A673 (cell line): ENCODE results near the gene CCM2. TPM values are rescaled to one million over a fixed set of nuclear protein-coding genes. Genes with fewer than 3 reads are reported as not detected.

Experiments
- Bru-seq: library from RNA; stranded (reverse); fragments of 400-500 nt; gene quantifications from one replicate; lab custom pipeline; 2021; lab: Mats Ljungman, UMichigan
- BruChase-seq, 2 experiments: library from RNA; stranded (reverse); fragments of 400-500 nt; gene quantifications; one replicate each; lab custom pipeline; 2021; lab: Mats Ljungman, UMichigan
- BruUV-seq: library from RNA; stranded (reverse); fragments of 400-500 nt; replicated peaks from 2 replicates; lab custom pipeline; 2021; lab: Mats Ljungman, UMichigan
- CTCF ChIA-PET: fragments of 300-600 bp; sonication (Branson Sonifier 250); formaldehyde crosslinking; loops from one replicate; lab custom pipeline; 2022; ENCODE audit warnings: antibody characterized with exemption; lab: Charles Lee
- POLR2A ChIA-PET: fragments of 300-600 bp; sonication (Branson Sonifier 250); formaldehyde crosslinking; loops from one replicate; lab custom pipeline; 2022; ENCODE audit warnings: antibody characterized with exemption; ENCODE audit not compliant: low non-redundant PET; lab: Charles Lee
- DNase-seq: peaks from one replicate; pipeline ENCODE4 v3.0.0-alpha.2; 2015; ENCODE audit warnings: low spot score
- H3K27ac ChIP-seq: fragments of 200-600 bp; sonication (generic); 2 replicates; pipeline ENCODE4 v1.5.1; 2016; ENCODE audit warnings: mixed run types, low read depth, mild to moderate bottlenecking, mixed read lengths, antibody characterized with exemption, low read length; ENCODE audit not compliant: poor library complexity, severe bottlenecking
- H3K27me3 ChIP-seq: fragments of 200-600 bp; sonication (generic); replicated peaks from 2 replicates; pipeline ENCODE4 v1.6.1; 2017; ENCODE audit warnings: mixed run types, low read depth, mild to moderate bottlenecking, mixed read lengths, antibody characterized with exemption, low read length; ENCODE audit not compliant: insufficient read depth, poor library complexity
- H3K36me3 ChIP-seq: fragments of 200-600 bp; sonication (generic); 2 replicates; pipeline ENCODE4 v1.6.1; 2016; ENCODE audit warnings: mixed run types, mild to moderate bottlenecking, mixed read lengths, antibody characterized with exemption, low read length; ENCODE audit not compliant: insufficient read depth, poor library complexity, severe bottlenecking
- H3K4me1 ChIP-seq: fragments of 200-600 bp; sonication (generic); 2 replicates; pipeline ENCODE4 v1.6.1; 2017; ENCODE audit warnings: mixed run types, mild to moderate bottlenecking, mixed read lengths, antibody characterized with exemption, low read length; ENCODE audit not compliant: insufficient read depth, poor library complexity, severe bottlenecking
- H3K4me3 ChIP-seq: fragments of 200-600 bp; sonication (generic); 2 replicates; pipeline ENCODE4 v1.5.1; 2016; ENCODE audit warnings: low read depth, mixed run types, mild to moderate bottlenecking, mixed read lengths, low read length; ENCODE audit not compliant: poor library complexity, severe bottlenecking
- H3K9me3 ChIP-seq: fragments of 200-600 bp; sonication (generic); 2 replicates; pipeline ENCODE4 v1.6.1; 2016; ENCODE audit warnings: mixed run types, low read depth, mild to moderate bottlenecking, mixed read lengths, antibody characterized with exemption, low read length; ENCODE audit not compliant: poor library complexity, severe bottlenecking
- CTCF ChIP-seq: fragments of 300-800, 200-600 bp; sonication (generic); conservative IDR thresholded peaks from 2 replicates; pipeline ENCODE4 v1.5.1; 2017; ENCODE audit warnings: low read depth, mild to moderate bottlenecking, antibody characterized with exemption, low read length, moderate library complexity, mixed read lengths
- EZH2 ChIP-seq: fragments of 200-600 bp; sonication (generic); IDR thresholded peaks from 2 replicates; pipeline ENCODE4 v1.6.1; 2017; ENCODE audit warnings: borderline replicate concordance, low read depth, mild to moderate bottlenecking, mixed read lengths, antibody characterized with exemption, low read length; ENCODE audit not compliant: poor library complexity, severe bottlenecking
- intact Hi-C: fragments of 100-400 bp; cut with micrococcal nuclease; formaldehyde crosslinking; loops from one replicate; pipeline ENCODE4 v1.10.0; 2022; ENCODE audit not compliant: unreplicated experiment
- long read RNA-seq: library from polyadenylated mRNA; stranded (forward); transcript quantifications from one replicate; pipeline ENCODE4 v2.0.0, GENCODE V29; 2022
- total RNA-seq: library from RNA; stranded (reverse); gene quantifications from 2 replicates; pipeline ENCODE4 v1.2.3, GENCODE V29; 2021

Gene CCM2
- total RNA-seq (35.2 and 36.0 TPM in 2 replicates), Bru-seq, nascent RNA (percentile 76 among the genes with signal in this experiment), BruChase-seq, experiment 1, labeled RNA remaining after a 2-hour chase (percentile 75 among the genes with signal in this experiment), BruChase-seq, experiment 2, labeled RNA remaining after a 6-hour chase (percentile 80 among the genes with signal in this experiment)
- long read RNA-seq, transcript CCM2-201 (10 exons, 1,894 nt): major isoform, 61 of 124 reads
- long read RNA-seq, transcript CCM2-219 (8 exons, 1,620 nt): minor isoform, 5 of 124 reads
- long read RNA-seq, transcript CCM2-218 (9 exons, 1,719 nt): minor isoform, 16 of 124 reads
- long read RNA-seq, partial matches to known transcripts: 8 of 124 reads
- long read RNA-seq, other reads (novel, unspliced or antisense): 30 of 124 reads

GRCh38 chr7:45000093-45001032 lies at the start of gene CCM2:
CCM2 (plus strand) TSS chr7:45000201; CDS start chr7:45000334, 133 bp downstream.
- DNase-seq: no peak
- CTCF ChIA-PET: interaction anchor here (0.6 to 0.9 kb wide), 6 partner anchors 19 to 394 kb away, joined by 3 to 6 read pairs (median 5); no protein-coding TSS in a partner anchor

GRCh38 chr7:44953156-44953555 lies 46.8 kb upstream of the CCM2 start:
- H3K27me3 ChIP-seq: no peaks in the 10 kb centered on the region
- no peaks in the 10 kb centered on the region for H3K4me1 ChIP-seq
- no peaks in the 10 kb centered on the region for H3K36me3 ChIP-seq
- no TSS peak for BruUV-seq
- no peak overlapping the region for H3K27ac ChIP-seq
- POLR2A ChIA-PET: no interaction called here
- H3K9me3 ChIP-seq: no peaks in the 10 kb centered on the region
- no peak overlapping the region for H3K4me3 ChIP-seq
- TF ChIP-seq CTCF (no peak), EZH2 (no peak)
- CTCF ChIA-PET: no interaction called here
- intact Hi-C loops: no loop called here
- no peak for DNase-seq

More at GRCh38 chr7:45000093-45001032, at the start of gene CCM2:
- Histone ChIP-seq H3K36me3 (no peaks in the 10 kb centered on the region), H3K9me3 (no peaks in the 10 kb centered on the region), H3K27ac (peak within 1 kb of the TSS; percentile 76), H3K4me3 (peak within 1 kb of the TSS; percentile 60), H3K4me1 (peaks cover 6% of the 10 kb centered on the region), H3K27me3 (no peaks in the 10 kb centered on the region)
- intact Hi-C loops: no loop called here
- POLR2A ChIA-PET: interaction anchor here (0.5 to 0.6 kb wide), 2 partner anchors 27 to 83 kb away, joined by 6 read pairs; no protein-coding TSS in a partner anchor
- TF ChIP-seq CTCF (no peak), EZH2 (no peak)
- BruUV-seq: no TSS peak

GRCh38 chr7:44955733-44956132 lies 44.3 kb upstream of the CCM2 start:
- Histone ChIP-seq H3K4me1 (no peaks in the 10 kb centered on the region), H3K27ac (no peak overlapping the region), H3K27me3 (no peaks in the 10 kb centered on the region), H3K9me3 (no peaks in the 10 kb centered on the region), H3K36me3 (no peaks in the 10 kb centered on the region), H3K4me3 (no peak overlapping the region)
- POLR2A ChIA-PET: no interaction called here
- CTCF ChIA-PET: no interaction called here
- no TSS peak for BruUV-seq
- DNase-seq: no peak
- intact Hi-C loops: no loop called here
- no peak for TF ChIP-seq EZH2
